ENCODE data around the gene PSMD11. TPM values are rescaled to one million over a fixed set of nuclear protein-coding genes. Genes with fewer than 3 reads are reported as not detected.

The PSMD11 gene
- total RNA-seq, 2 experiments from 2014 or later: 81.0 to 137 TPM

DNA sequence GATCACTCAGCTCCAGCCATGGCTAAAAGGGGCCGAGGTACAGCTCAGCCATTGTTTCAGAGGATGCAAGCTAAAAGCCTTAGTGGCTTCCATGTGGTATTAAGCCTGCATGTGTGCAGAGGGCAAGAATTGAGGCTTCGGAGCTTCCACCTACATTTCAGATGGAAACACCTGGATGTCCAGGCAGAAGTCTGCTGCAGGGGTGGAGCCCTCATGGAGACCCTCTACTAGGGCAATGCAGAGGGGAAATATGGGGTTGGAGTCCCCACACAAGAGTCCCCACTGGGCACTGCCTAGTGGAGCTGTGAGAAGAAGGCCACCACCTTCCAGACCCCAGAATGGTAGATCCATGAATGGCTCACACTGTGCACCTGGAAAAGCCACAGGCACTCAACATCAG is 14.7 kb upstream of the PSMD11 start:
- no peaks in the 10 kb centered on the region for H3K4me1 ChIP-seq (ENCODE audit: insufficient read depth, low read length, poor library complexity, severe bottlenecking)
- no peaks in the 10 kb centered on the region for H3K9me2 ChIP-seq (ENCODE audit: insufficient read depth, low read length)
- DNase-seq (ENCODE audit: low spot score): peak; percentile 9
- TF ChIP-seq CTCF (conservative IDR thresholded peaks at IDR 0.05; ENCODE audit: low read length): no peak
- TF ChIP-seq EZH2phosphoT487 (IDR thresholded peaks at IDR 0.05; ENCODE audit: borderline replicate concordance, low read depth, low read length): no peak
- H3K9me3 ChIP-seq (ENCODE audit: low read length): peaks cover 15% of the 10 kb centered on the region
- no TSS peak for BruUV-seq (replicated peaks)
- H2AFZ ChIP-seq (ENCODE audit: low read length): no peak overlapping the region
- POLR2A ChIA-PET: no interaction called here
- CTCF ChIA-PET (ENCODE audit: unreplicated experiment): no interaction called here
- no peaks in the 10 kb centered on the region for H3K79me2 ChIP-seq (ENCODE audit: insufficient read depth, low read depth, low read length)
- H3K36me3 ChIP-seq (ENCODE audit: insufficient read depth, low read length): no peaks in the 10 kb centered on the region
- intact Hi-C loops (cut with micrococcal nuclease; ENCODE audit: unreplicated experiment): no loop called here
- H3K4me2 ChIP-seq (ENCODE audit: low read length): no peak overlapping the region
- H4K20me1 ChIP-seq (ENCODE audit: insufficient read depth, low read length): no peaks in the 10 kb centered on the region
- no peak overlapping the region for H3K27ac ChIP-seq (ENCODE audit: low read depth, low read length, poor library complexity, severe bottlenecking)
- no peak overlapping the region for H3K4me3 ChIP-seq (ENCODE audit: low read depth, low read length, poor library complexity, severe bottlenecking)

DNA sequence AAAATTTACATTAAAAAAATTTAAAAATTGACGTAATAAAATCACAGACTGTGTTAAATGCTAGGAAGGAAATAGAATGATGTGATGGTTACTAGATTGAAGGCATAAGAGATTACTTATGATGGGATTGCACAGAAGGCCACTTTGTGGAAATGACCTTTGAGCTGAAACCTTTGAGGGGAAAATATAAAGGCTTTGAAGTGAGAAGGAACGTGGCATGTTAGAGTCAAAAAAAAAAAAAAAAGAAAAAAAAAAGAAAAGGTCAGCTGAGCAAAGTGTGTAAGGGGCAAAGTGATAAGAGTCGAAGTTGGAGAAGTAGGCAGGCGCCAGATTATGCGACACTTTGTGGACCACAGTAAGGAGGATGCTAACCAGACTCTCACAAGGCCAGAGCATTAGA is 3.6 kb upstream of the PSMD11 start:
- DNase-seq (ENCODE audit: low spot score): no peak
- peaks cover 8% of the 10 kb centered on the region for H3K4me1 ChIP-seq (ENCODE audit: insufficient read depth, low read length, poor library complexity, severe bottlenecking)
- ChIA-PET CTCF (ENCODE audit: unreplicated experiment) (no interaction called here), POLR2A (interaction anchor here (0.6 to 0.7 kb wide), 4 partner anchors 12 to 1359 kb away, joined by 3 to 7 read pairs (median 5); no protein-coding TSS in a partner anchor)
- H3K4me3 ChIP-seq (ENCODE audit: low read depth, low read length, poor library complexity, severe bottlenecking): no peak overlapping the region
- TF ChIP-seq CTCF (conservative IDR thresholded peaks at IDR 0.05; ENCODE audit: low read length) (no peak), EZH2phosphoT487 (IDR thresholded peaks at IDR 0.05; ENCODE audit: borderline replicate concordance, low read depth, low read length) (no peak)
- no TSS peak for BruUV-seq (replicated peaks)
- no peak overlapping the region for H2AFZ ChIP-seq (ENCODE audit: low read length)
- no peaks in the 10 kb centered on the region for H3K9me2 ChIP-seq (ENCODE audit: insufficient read depth, low read length)
- H3K4me2 ChIP-seq (ENCODE audit: low read length): no peak overlapping the region
- H3K9me3 ChIP-seq (ENCODE audit: low read length): peaks cover 7% of the 10 kb centered on the region
- no peak overlapping the region for H3K27ac ChIP-seq (ENCODE audit: low read depth, low read length, poor library complexity, severe bottlenecking)
- intact Hi-C loops (cut with micrococcal nuclease; ENCODE audit: unreplicated experiment): loop anchor here (5.0 kb wide), 1 partner anchor 188 kb away; no protein-coding TSS in a partner anchor
- peaks cover 2% of the 10 kb centered on the region; the same call in 1 of the 2 replicates for H3K36me3 ChIP-seq (ENCODE audit: insufficient read depth, low read length)
- H4K20me1 ChIP-seq (ENCODE audit: insufficient read depth, low read length): peaks cover 8% of the 10 kb centered on the region; the same call in 1 of the 2 replicates
- peaks cover 14% of the 10 kb centered on the region for H3K79me2 ChIP-seq (ENCODE audit: insufficient read depth, low read depth, low read length)

GRCh38 chr17:32441886-32442285 is 2.4 kb upstream of the PSMD11 start:
- TF ChIP-seq EZH2phosphoT487 (IDR thresholded peaks at IDR 0.05; ENCODE audit: borderline replicate concordance, low read depth, low read length) (no peak), CTCF (conservative IDR thresholded peaks at IDR 0.05; ENCODE audit: low read length) (no peak)
- H4K20me1 ChIP-seq (ENCODE audit: insufficient read depth, low read length): peaks cover 17% of the 10 kb centered on the region; the same call in 1 of the 2 replicates
- H2AFZ ChIP-seq (ENCODE audit: low read length): no peak overlapping the region
- H3K79me2 ChIP-seq (ENCODE audit: insufficient read depth, low read depth, low read length): peaks cover 25% of the 10 kb centered on the region
- intact Hi-C loops (cut with micrococcal nuclease; ENCODE audit: unreplicated experiment): loop anchor here (5.0 kb wide), 1 partner anchor 190 kb away; no protein-coding TSS in a partner anchor
- no peak for DNase-seq (ENCODE audit: low spot score)
- H3K36me3 ChIP-seq (ENCODE audit: insufficient read depth, low read length): peaks cover 13% of the 10 kb centered on the region
- POLR2A ChIA-PET: no interaction called here
- H3K27ac ChIP-seq (ENCODE audit: low read depth, low read length, poor library complexity, severe bottlenecking): no peak overlapping the region
- H3K9me3 ChIP-seq (ENCODE audit: low read length): no peaks in the 10 kb centered on the region
- H3K9me2 ChIP-seq (ENCODE audit: insufficient read depth, low read length): no peaks in the 10 kb centered on the region
- no peak overlapping the region for H3K4me2 ChIP-seq (ENCODE audit: low read length)
- no TSS peak for BruUV-seq (replicated peaks)
- CTCF ChIA-PET (ENCODE audit: unreplicated experiment): no interaction called here
- no peak overlapping the region for H3K4me3 ChIP-seq (ENCODE audit: low read depth, low read length, poor library complexity, severe bottlenecking)
- peaks cover 19% of the 10 kb centered on the region for H3K4me1 ChIP-seq (ENCODE audit: insufficient read depth, low read length, poor library complexity, severe bottlenecking)

Data from OCI-LY7 (cell line).